ENCODE results near the gene NEDD9.

DNA sequence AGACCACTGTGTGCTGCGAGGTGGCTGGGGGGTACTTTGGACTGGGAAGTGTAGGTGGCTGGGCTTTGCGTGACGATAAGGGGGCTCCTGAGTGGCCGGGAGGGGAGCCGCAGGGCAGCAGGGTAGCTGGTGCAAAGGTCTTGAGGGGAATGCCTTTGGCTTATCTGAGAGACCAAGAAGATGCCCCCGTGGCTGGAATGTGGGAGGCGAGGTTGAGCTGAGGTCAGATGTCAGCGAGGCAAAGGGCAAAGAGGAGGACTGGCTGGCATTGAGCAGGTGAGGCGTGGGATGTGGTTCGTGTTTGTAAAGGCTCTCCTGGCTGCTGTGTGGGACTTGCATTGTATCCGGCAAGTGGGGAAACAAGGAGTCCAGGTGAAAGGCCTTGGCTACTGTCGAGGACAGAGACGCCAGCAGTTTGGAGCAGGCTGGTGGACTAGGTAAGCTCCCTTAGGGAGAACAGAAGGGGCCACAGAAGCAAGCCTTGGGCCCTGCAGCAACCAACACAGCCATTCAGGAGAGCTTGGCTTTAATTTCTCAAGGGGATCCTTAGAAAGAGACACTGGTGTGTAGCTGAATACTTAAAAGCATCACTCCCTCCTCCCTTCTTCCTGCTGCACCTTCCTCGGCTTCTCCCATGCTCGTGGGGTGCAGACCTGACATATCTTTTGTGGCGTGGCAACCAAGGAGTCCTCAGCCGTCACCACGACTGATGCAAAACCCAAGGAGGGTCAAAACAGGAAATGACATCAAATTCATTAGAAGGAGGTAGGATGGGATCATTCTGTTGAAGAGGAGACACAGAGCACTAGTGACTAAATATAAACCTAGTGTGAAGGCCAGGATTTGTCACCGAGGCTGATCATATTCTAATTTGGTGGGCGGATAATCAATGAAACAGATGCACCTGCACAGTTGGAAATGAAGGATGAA, 67.5 kb downstream of the NEDD9 start:
- TF ChIP-seq, protein P1, sequence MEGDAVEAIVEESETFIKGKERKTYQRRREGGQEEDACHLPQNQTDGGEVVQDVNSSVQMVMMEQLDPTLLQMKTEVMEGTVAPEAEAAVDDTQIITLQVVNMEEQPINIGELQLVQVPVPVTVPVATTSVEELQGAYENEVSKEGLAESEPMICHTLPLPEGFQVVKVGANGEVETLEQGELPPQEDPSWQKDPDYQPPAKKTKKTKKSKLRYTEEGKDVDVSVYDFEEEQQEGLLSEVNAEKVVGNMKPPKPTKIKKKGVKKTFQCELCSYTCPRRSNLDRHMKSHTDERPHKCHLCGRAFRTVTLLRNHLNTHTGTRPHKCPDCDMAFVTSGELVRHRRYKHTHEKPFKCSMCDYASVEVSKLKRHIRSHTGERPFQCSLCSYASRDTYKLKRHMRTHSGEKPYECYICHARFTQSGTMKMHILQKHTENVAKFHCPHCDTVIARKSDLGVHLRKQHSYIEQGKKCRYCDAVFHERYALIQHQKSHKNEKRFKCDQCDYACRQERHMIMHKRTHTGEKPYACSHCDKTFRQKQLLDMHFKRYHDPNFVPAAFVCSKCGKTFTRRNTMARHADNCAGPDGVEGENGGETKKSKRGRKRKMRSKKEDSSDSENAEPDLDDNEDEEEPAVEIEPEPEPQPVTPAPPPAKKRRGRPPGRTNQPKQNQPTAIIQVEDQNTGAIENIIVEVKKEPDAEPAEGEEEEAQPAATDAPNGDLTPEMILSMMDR (conservative IDR thresholded peaks at IDR 0.05) = no peak
- no peak for TF ChIP-seq ZFX (IDR thresholded peaks at IDR 0.05)
